Glutamatergic neuron (in vitro differentiated cells): ENCODE measurements around the gene DEFB114. TPM values are rescaled to one million over a fixed set of nuclear protein-coding genes. Genes with fewer than 3 reads are reported as not detected.

ENCODE experiments used
- DNase-seq: peaks from one replicate; pipeline ENCODE4 v3.0.0; 2022
- H3K27ac Mint-ChIP-seq: one replicate; pipeline ENCODE4 v1.8.0; 2020; ENCODE audit warnings: mild to moderate bottlenecking, mixed read lengths, inconsistent platforms; ENCODE audit not compliant: unreplicated experiment
- H3K27me3 Mint-ChIP-seq: one replicate; pipeline ENCODE4 v1.8.0; 2020; ENCODE audit warnings: mild to moderate bottlenecking, moderate library complexity, mixed read lengths, inconsistent platforms; ENCODE audit not compliant: unreplicated experiment
- H3K36me3 Mint-ChIP-seq: one replicate; pipeline ENCODE4 v1.8.0; 2020; ENCODE audit warnings: mild to moderate bottlenecking, mixed read lengths, inconsistent platforms; ENCODE audit not compliant: unreplicated experiment
- H3K4me1 Mint-ChIP-seq: one replicate; pipeline ENCODE4 v1.8.0; 2020; ENCODE audit warnings: mild to moderate bottlenecking, low read depth, mixed read lengths, inconsistent platforms; ENCODE audit not compliant: unreplicated experiment
- H3K4me3 Mint-ChIP-seq: one replicate; pipeline ENCODE4 v1.8.0; 2020; ENCODE audit warnings: mild to moderate bottlenecking, mixed read lengths, inconsistent platforms; ENCODE audit not compliant: unreplicated experiment
- H3K9me3 Mint-ChIP-seq: one replicate; pipeline ENCODE4 v1.8.0; 2020; ENCODE audit warnings: mild to moderate bottlenecking, moderate library complexity, mixed read lengths, inconsistent platforms; ENCODE audit not compliant: unreplicated experiment
- total RNA-seq: library from RNA; stranded (reverse); fragmentation: NEBNext Ultra II Directional; extraction: Animal tissue kit (Norgen Biotek cat#: 25700); gene quantifications from one replicate; pipeline ENCODE4 v1.2.1, GENCODE V29; 2021; ENCODE audit not compliant: unreplicated experiment
- TF ChIP-seq, protein P1 (sequence below): fragments of 200-600 bp; sonication (generic); IDR thresholded peaks from one replicate; pipeline ENCODE4 v1.5.0; 2021; ENCODE audit not compliant: partially characterized antibody, unreplicated experiment

DEFB114 gene
- total RNA-seq, 1 donor from 2014 or later = not detected

DNA sequence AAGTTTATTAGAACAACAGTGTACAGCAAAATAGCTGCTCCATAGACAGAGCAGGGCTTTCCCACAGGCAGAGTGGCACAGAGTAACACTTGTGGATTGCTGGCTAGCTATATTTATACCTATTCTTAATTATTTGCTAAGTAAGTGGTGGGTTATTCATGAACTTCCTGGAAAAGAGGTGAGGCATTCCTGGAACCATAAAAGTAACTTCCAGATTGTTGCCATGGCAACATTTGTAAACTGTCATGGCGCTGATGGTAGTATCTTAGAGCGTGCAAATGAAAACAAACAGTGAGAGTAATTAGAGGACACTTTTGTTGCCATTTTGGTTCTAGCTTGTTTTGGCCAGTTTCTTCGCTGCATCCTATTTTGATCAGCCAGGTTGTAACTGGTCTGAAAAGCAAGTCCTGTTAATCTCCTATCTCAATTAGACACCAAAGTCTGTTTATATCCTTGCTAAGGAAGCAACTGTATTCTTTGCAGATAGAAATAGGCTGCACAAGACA is 23.9 kb downstream of the DEFB114 start:
- Mint-ChIP-seq H3K4me1 (no peaks in the 10 kb centered on the region), H3K27me3 (no peaks in the 10 kb centered on the region), H3K36me3 (peaks cover 5% of the 10 kb centered on the region), H3K27ac (no peak overlapping the region), H3K9me3 (no peaks in the 10 kb centered on the region), H3K4me3 (no peak overlapping the region)
- no peak for DNase-seq
- TF ChIP-seq, protein P1, sequence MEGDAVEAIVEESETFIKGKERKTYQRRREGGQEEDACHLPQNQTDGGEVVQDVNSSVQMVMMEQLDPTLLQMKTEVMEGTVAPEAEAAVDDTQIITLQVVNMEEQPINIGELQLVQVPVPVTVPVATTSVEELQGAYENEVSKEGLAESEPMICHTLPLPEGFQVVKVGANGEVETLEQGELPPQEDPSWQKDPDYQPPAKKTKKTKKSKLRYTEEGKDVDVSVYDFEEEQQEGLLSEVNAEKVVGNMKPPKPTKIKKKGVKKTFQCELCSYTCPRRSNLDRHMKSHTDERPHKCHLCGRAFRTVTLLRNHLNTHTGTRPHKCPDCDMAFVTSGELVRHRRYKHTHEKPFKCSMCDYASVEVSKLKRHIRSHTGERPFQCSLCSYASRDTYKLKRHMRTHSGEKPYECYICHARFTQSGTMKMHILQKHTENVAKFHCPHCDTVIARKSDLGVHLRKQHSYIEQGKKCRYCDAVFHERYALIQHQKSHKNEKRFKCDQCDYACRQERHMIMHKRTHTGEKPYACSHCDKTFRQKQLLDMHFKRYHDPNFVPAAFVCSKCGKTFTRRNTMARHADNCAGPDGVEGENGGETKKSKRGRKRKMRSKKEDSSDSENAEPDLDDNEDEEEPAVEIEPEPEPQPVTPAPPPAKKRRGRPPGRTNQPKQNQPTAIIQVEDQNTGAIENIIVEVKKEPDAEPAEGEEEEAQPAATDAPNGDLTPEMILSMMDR = no peak

DNA sequence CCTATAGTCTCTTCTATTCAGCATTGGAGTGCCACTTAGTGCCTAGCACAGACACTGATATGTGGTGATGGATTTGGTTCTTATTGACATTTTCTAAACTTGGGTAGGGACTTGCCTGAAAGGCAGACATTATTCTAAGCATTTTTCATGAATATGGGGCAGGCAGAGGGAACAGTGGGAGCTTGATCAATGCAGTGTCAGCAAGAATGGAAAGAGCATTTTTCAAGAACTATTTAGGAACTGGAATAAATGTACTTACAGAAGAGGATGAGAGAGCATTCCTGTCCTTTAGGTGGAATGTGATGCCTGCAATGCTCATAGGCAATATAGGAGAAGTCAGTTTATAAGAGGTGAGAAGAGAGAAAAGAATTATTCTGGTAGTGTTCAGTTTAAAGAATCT is 26.2 kb downstream of the DEFB114 start:
- no peaks in the 10 kb centered on the region for H3K27me3 Mint-ChIP-seq
- no peak for DNase-seq
- H3K4me1 Mint-ChIP-seq = no peaks in the 10 kb centered on the region
- no peak overlapping the region for H3K27ac Mint-ChIP-seq
- TF ChIP-seq, protein P1 = no peak
- no peaks in the 10 kb centered on the region for H3K36me3 Mint-ChIP-seq
- H3K9me3 Mint-ChIP-seq = no peaks in the 10 kb centered on the region
- no peak overlapping the region for H3K4me3 Mint-ChIP-seq

DNA sequence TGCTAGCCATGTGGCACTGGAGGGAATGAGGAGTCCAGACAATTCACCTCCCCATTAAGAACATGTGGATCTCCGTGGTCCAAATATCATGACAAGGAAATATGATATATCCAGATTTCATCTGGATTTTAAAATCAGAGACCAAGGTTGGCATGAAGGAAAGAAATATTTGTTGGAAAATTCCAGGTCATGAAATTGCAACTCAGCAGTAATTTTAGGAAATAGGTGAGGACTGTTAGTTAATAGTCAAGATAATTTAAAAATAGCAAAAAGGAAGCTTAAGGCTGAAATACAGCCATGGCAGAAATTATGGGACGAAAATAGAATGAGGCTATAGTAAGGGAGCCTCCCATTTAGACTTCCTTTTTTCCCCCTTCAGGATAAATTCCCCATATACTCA is 26.9 kb downstream of the DEFB114 start:
- no peaks in the 10 kb centered on the region for H3K36me3 Mint-ChIP-seq
- H3K27ac Mint-ChIP-seq = no peak overlapping the region
- TF ChIP-seq, protein P1 = no peak
- DNase-seq = no peak
- H3K4me1 Mint-ChIP-seq = no peaks in the 10 kb centered on the region
- no peak overlapping the region for H3K4me3 Mint-ChIP-seq
- no peaks in the 10 kb centered on the region for H3K27me3 Mint-ChIP-seq
- no peaks in the 10 kb centered on the region for H3K9me3 Mint-ChIP-seq

DNA sequence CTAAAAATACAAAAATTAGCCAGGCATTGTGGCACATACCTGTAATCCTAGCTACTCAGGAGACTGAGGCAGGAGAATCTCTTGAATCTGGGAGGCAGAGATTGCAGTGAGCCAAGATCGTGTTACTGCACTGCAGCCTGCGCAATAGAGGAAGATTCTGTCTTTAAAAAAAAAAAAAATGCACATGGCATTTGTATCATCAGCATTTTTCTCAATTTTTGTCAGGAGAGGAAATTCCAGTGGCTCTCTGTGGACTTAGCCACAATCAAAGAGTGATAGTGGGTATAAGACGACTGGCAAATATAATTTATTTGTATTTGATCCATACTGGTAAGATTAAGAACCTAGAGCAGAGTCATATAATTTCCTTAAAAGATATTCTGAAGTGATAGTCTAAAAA is 28.6 kb downstream of the DEFB114 start:
- no peak for DNase-seq
- TF ChIP-seq, protein P1 = no peak
- Mint-ChIP-seq H3K27me3 (no peaks in the 10 kb centered on the region), H3K4me3 (no peak overlapping the region), H3K27ac (no peak overlapping the region), H3K9me3 (no peaks in the 10 kb centered on the region), H3K36me3 (no peaks in the 10 kb centered on the region), H3K4me1 (no peaks in the 10 kb centered on the region)

DNA sequence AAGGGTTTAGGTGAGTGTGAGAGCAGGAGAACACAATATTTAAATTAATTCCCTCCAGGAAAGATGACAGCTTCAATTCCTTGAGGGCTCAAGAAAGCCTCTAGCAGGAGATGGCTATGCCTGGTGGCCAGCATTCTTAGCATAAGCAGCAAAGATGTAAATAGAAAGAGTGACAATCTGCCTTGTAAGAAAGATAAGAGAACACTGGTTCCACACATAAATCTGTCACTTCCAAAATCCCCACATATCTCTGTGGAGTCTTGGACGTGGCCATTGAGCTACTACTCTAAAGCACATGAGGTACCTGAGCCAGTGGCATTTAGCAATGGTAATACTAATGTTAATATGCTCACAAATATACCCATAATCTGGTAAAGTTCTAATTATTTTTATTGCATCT is 29.2 kb downstream of the DEFB114 start:
- Mint-ChIP-seq H3K27me3 (no peaks in the 10 kb centered on the region), H3K36me3 (no peaks in the 10 kb centered on the region), H3K4me3 (no peak overlapping the region), H3K4me1 (no peaks in the 10 kb centered on the region), H3K27ac (no peak overlapping the region), H3K9me3 (no peaks in the 10 kb centered on the region)
- DNase-seq = no peak
- TF ChIP-seq, protein P1 = no peak
